Neural cell (in vitro differentiated cells): ENCODE results near the gene CCND1. TPM values are rescaled to one million over a fixed set of nuclear protein-coding genes. Genes with fewer than 3 reads are reported as not detected.

Experiments
- H2AFZ ChIP-seq: fragments of 200-600, 300-800 bp; sonication (generic), shearing (Covaris generic); 2 replicates; pipeline ENCODE4 v1.6.0; 2014; ENCODE audit warnings: low read depth, mild to moderate bottlenecking, antibody characterized with exemption, low read length, moderate library complexity
- H3F3A ChIP-seq: fragments of 200-600 bp; shearing (Covaris generic); 2 replicates; pipeline ENCODE4 v1.6.1; 2016; ENCODE audit warnings: mild to moderate bottlenecking, moderate library complexity, mixed read lengths, antibody characterized with exemption, low read length; ENCODE audit not compliant: insufficient read depth, poor library complexity, severe bottlenecking
- H3K27ac ChIP-seq: fragments of 200-600, 300-800 bp; sonication (generic), shearing (Covaris generic); 2 replicates; pipeline ENCODE4 v1.5.1; 2014; ENCODE audit warnings: mild to moderate bottlenecking, low read length, moderate library complexity
- H3K27me3 ChIP-seq: fragments of 300-800, 200-600 bp; sonication (generic), shearing (Covaris generic); 2 replicates; pipeline ENCODE4 v1.6.0; 2014; ENCODE audit warnings: mild to moderate bottlenecking, low read depth, low read length, moderate library complexity; ENCODE audit not compliant: insufficient read depth
- H3K36me3 ChIP-seq: fragments of 300-800, 200-600 bp; sonication (generic), shearing (Covaris generic); 2 replicates; pipeline ENCODE4 v1.5.1; 2014; ENCODE audit warnings: mild to moderate bottlenecking, antibody characterized with exemption, low read length, moderate library complexity; ENCODE audit not compliant: insufficient read depth
- H3K4me2 ChIP-seq: fragments of 300-800, 200-600 bp; sonication (generic), shearing (Covaris generic); 2 replicates; pipeline ENCODE4 v1.6.0; 2014; ENCODE audit warnings: mild to moderate bottlenecking, low read length
- H3K4me3 ChIP-seq: fragments of 300-800, 200-600 bp; sonication (generic), shearing (Covaris generic); 2 replicates; pipeline ENCODE4 v1.5.1; 2014; ENCODE audit warnings: mild to moderate bottlenecking, low read length, moderate library complexity
- H3K79me2 ChIP-seq: fragments of 200-600 bp; shearing (Covaris generic); replicated peaks from 2 replicates; pipeline ENCODE4 v1.6.0; 2014; ENCODE audit warnings: mild to moderate bottlenecking, low read length, moderate library complexity; ENCODE audit not compliant: insufficient read depth
- H3K9ac ChIP-seq: fragments of 300-800, 200-600 bp; sonication (generic), shearing (Covaris generic); 2 replicates; pipeline ENCODE4 v1.6.1; 2016; ENCODE audit warnings: mild to moderate bottlenecking, low read length, mixed read lengths
- H3K9me2 ChIP-seq: fragments of 200-600 bp; shearing (Covaris generic); 2 replicates; pipeline ENCODE4 v1.6.1; 2016; ENCODE audit warnings: mild to moderate bottlenecking, low read length, mixed read lengths; ENCODE audit not compliant: insufficient read depth
- H3K9me3 ChIP-seq: fragments of 200-600, 300-800 bp; sonication (generic), shearing (Covaris generic); 2 replicates; pipeline ENCODE4 v1.6.1; 2016; ENCODE audit warnings: mild to moderate bottlenecking, mixed run types, low read length, moderate library complexity, mixed read lengths
- H4K20me1 ChIP-seq: fragments of 200-600 bp; shearing (Covaris generic); 2 replicates; pipeline ENCODE4 v1.6.1; 2016; ENCODE audit warnings: mild to moderate bottlenecking, mixed run types; ENCODE audit not compliant: insufficient read depth
- EP300 ChIP-seq: fragments of 450-650 bp; conservative IDR thresholded peaks from 2 replicates; pipeline ENCODE4 v1.6.1; 2014; ENCODE audit warnings: antibody characterized with exemption, mild to moderate bottlenecking, moderate library complexity; ENCODE audit not compliant: poor library complexity, severe bottlenecking
- EZH2 ChIP-seq: fragments of 200-600, 300-800 bp; shearing (Covaris generic), sonication (generic); IDR thresholded peaks from 2 replicates; pipeline ENCODE4 v1.6.1; 2014; ENCODE audit warnings: antibody characterized with exemption, low read length, borderline replicate concordance, mild to moderate bottlenecking; ENCODE audit not compliant: insufficient read depth, poor library complexity, severe bottlenecking
- MXI1 ChIP-seq: fragments of 450-650 bp; conservative IDR thresholded peaks from 2 replicates; pipeline ENCODE4 v1.6.1; 2014; ENCODE audit warnings: antibody characterized with exemption, mild to moderate bottlenecking; ENCODE audit not compliant: poor library complexity, severe bottlenecking
- POLR2AphosphoS5 ChIP-seq: IDR thresholded peaks from 2 replicates; pipeline ENCODE4 v1.6.1; 2012
- RAD21 ChIP-seq: fragments of 450-650 bp; conservative IDR thresholded peaks from 2 replicates; pipeline ENCODE4 v1.6.1; 2014; ENCODE audit warnings: antibody characterized with exemption, mild to moderate bottlenecking, moderate library complexity
- SMC3 ChIP-seq: fragments of 450-650 bp; conservative IDR thresholded peaks from 2 replicates; pipeline ENCODE4 v1.6.1; 2014; ENCODE audit warnings: antibody characterized with exemption, mild to moderate bottlenecking, moderate library complexity; ENCODE audit not compliant: poor library complexity
- TAF1 ChIP-seq: IDR thresholded peaks from 2 replicates; pipeline ENCODE4 v1.6.1; 2012; ENCODE audit warnings: low read depth
- polyA plus RNA-seq: library from polyadenylated mRNA; depleted of rRNA; stranded (reverse); fragments of >200 nt; gene quantifications from 2 replicates; pipeline ENCODE4 v1.2.3, GENCODE V29; 2014
- TF ChIP-seq, protein P1 (sequence below): fragments of 450-650 bp; IDR thresholded peaks from 2 replicates; pipeline ENCODE4 v1.5.1; 2014; ENCODE audit warnings: antibody characterized with exemption, mild to moderate bottlenecking, moderate library complexity; ENCODE audit not compliant: poor library complexity, severe bottlenecking
- TF ChIP-seq, protein P2 (sequence below): IDR thresholded peaks from 2 replicates; pipeline ENCODE4 v1.6.1; 2012; ENCODE audit warnings: borderline replicate concordance

CCND1 gene
- polyA plus RNA-seq, 1 donor from 2014 or later = 2.7 TPM

DNA sequence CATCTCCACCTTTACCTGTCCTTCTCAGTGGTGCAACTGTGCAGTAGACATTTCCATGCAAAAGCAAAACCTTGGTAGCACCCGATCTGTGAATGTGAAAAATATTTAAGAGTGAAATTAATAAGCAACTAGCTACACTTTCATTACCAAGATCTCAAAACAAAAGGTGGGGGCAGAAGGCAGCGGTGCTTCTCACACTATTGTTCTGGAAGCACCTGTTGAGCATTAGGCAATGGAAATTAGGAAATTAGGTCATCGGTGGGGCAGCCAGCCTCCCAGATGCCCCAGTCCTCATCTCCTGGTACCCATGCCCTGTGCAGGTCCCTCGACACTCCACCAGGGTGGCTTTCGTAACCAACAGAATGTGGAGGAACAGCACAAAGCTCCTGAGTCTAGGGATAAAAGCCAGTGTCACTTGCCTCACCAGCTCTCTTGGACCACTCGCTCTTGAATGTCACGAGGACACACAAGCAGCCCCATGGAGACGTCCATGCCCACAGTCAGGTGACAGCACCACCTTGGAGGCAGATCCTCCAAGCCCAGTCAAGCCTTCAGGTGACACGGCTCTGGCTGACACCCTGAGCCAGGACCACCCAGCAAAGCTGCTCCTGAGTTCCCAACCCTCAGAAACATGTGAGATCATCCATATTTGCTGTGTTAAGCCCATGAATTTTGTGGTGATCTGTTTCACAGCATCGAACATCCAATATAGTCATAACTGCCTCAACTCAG, 30.9 kb downstream of the CCND1 start:
- H3K27me3 ChIP-seq = no peaks in the 10 kb centered on the region
- H3K4me3 ChIP-seq = no peak overlapping the region
- H3K4me2 ChIP-seq = no peak overlapping the region
- peaks cover 16% of the 10 kb centered on the region for H3K79me2 ChIP-seq
- no peaks in the 10 kb centered on the region for H3F3A ChIP-seq
- no peak overlapping the region for H3K27ac ChIP-seq
- TF ChIP-seq EZH2 (no peak), MXI1 (no peak), SMC3 (no peak), POLR2AphosphoS5 (no peak), EP300 (no peak), TAF1 (no peak), RAD21 (no peak)
- TF ChIP-seq, protein P1, sequence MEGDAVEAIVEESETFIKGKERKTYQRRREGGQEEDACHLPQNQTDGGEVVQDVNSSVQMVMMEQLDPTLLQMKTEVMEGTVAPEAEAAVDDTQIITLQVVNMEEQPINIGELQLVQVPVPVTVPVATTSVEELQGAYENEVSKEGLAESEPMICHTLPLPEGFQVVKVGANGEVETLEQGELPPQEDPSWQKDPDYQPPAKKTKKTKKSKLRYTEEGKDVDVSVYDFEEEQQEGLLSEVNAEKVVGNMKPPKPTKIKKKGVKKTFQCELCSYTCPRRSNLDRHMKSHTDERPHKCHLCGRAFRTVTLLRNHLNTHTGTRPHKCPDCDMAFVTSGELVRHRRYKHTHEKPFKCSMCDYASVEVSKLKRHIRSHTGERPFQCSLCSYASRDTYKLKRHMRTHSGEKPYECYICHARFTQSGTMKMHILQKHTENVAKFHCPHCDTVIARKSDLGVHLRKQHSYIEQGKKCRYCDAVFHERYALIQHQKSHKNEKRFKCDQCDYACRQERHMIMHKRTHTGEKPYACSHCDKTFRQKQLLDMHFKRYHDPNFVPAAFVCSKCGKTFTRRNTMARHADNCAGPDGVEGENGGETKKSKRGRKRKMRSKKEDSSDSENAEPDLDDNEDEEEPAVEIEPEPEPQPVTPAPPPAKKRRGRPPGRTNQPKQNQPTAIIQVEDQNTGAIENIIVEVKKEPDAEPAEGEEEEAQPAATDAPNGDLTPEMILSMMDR = no peak
- TF ChIP-seq, protein P2, sequence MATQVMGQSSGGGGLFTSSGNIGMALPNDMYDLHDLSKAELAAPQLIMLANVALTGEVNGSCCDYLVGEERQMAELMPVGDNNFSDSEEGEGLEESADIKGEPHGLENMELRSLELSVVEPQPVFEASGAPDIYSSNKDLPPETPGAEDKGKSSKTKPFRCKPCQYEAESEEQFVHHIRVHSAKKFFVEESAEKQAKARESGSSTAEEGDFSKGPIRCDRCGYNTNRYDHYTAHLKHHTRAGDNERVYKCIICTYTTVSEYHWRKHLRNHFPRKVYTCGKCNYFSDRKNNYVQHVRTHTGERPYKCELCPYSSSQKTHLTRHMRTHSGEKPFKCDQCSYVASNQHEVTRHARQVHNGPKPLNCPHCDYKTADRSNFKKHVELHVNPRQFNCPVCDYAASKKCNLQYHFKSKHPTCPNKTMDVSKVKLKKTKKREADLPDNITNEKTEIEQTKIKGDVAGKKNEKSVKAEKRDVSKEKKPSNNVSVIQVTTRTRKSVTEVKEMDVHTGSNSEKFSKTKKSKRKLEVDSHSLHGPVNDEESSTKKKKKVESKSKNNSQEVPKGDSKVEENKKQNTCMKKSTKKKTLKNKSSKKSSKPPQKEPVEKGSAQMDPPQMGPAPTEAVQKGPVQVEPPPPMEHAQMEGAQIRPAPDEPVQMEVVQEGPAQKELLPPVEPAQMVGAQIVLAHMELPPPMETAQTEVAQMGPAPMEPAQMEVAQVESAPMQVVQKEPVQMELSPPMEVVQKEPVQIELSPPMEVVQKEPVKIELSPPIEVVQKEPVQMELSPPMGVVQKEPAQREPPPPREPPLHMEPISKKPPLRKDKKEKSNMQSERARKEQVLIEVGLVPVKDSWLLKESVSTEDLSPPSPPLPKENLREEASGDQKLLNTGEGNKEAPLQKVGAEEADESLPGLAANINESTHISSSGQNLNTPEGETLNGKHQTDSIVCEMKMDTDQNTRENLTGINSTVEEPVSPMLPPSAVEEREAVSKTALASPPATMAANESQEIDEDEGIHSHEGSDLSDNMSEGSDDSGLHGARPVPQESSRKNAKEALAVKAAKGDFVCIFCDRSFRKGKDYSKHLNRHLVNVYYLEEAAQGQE = no peak
- H4K20me1 ChIP-seq = no peaks in the 10 kb centered on the region
- no peak overlapping the region for H3K9ac ChIP-seq
- H2AFZ ChIP-seq = no peak overlapping the region
- H3K9me2 ChIP-seq = no peaks in the 10 kb centered on the region
- no peaks in the 10 kb centered on the region for H3K9me3 ChIP-seq
- no peaks in the 10 kb centered on the region for H3K36me3 ChIP-seq

DNA sequence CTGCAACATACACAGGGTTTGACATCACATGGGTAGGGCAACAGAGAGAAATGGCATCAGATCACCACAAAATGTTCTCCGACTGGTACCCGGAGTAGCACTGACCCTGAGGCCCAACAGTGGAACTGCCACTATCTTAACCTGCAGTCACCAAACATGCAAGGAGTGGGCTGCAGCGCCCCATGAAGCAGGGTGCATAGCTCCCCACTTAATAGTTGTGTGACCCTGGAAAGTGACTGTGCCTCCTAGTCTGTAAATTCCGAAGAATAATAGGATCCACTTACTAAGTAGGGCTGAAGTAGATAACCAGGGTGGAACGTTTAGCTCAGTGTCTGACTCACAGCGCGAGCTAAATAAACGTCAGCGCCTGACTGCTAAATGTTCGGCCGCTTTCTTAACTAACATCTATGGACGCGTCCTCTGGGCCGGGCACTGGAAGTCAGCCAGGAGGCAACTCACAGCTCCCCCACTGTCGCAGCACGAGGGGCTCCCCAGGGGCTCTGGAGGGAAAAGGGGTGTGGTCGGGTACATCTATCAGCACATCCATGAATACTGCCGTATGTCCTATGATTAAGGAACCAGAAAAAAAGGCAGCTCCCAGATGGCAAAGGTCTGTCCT, 33.4 kb downstream of the CCND1 start:
- peak overlapping the region; percentile 92 for H2AFZ ChIP-seq

More for the DNA sequence above, 33.4 kb downstream of the CCND1 start:
- Histone ChIP-seq H4K20me1 (no peaks in the 10 kb centered on the region), H3K27me3 (no peaks in the 10 kb centered on the region), H3K9ac (peak overlapping the region; percentile 87), H3K9me3 (no peaks in the 10 kb centered on the region), H3K79me2 (peaks cover 16% of the 10 kb centered on the region), H3K9me2 (no peaks in the 10 kb centered on the region), H3K4me3 (peak overlapping the region; percentile 88), H3K4me2 (peak overlapping the region; percentile 96), H3F3A (no peaks in the 10 kb centered on the region), H3K36me3 (no peaks in the 10 kb centered on the region), H3K27ac (peak overlapping the region; percentile 57)
- TF ChIP-seq POLR2AphosphoS5 = no peak
- TF ChIP-seq EZH2 = no peak
